Lung (tissue), 12 donors: ENCODE results near the gene GMPR2. TPM values are rescaled to one million over a fixed set of nuclear protein-coding genes. Genes with fewer than 3 reads are reported as not detected.
A peak's percentile ranks its signal among the peaks of the same experiment; 100 is the strongest.

Source experiments
- ATAC-seq: fragments of 200-7000 bp; cut with Tn5 transposase; one replicate; pipeline ENCODE4 v1.9.1; 2020; ENCODE audit warnings: moderate number of reproducible peaks; ENCODE audit not compliant: insufficient read depth, low FRiP score
- DNase-seq, 3 donors: peaks; one replicate each; pipeline ENCODE4 v3.0.0-alpha.2; 2013 to 2017
- H3K27ac ChIP-seq, 2 donors: one replicate each; pipeline ENCODE4 v1.5.1; 2013; ENCODE audit warnings: mild to moderate bottlenecking in 2 of 2, moderate library complexity in 2 of 2, control low read depth in 1 of 2, inconsistent platforms in 1 of 2, low read depth in 1 of 2, low read length in 1 of 2
- H3K27me3 ChIP-seq, 3 donors: one replicate each; pipeline ENCODE4 v1.5.1; 2013; ENCODE audit warnings: low read length in 2 of 3; ENCODE audit not compliant: control insufficient read depth in 3 of 3, insufficient read depth in 3 of 3
- H3K36me3 ChIP-seq, 4 donors: one replicate each; pipeline ENCODE4 v1.5.1; 2013; ENCODE audit warnings: low read length in 4 of 4, mild to moderate bottlenecking in 1 of 4, moderate library complexity in 1 of 4; ENCODE audit not compliant: control insufficient read depth in 4 of 4, insufficient read depth in 4 of 4
- H3K4me1 ChIP-seq, 5 donors: one replicate each; pipeline ENCODE4 v1.5.1; 2013; ENCODE audit warnings: low read length in 5 of 5, mild to moderate bottlenecking in 2 of 5, moderate library complexity in 1 of 5; ENCODE audit not compliant: control insufficient read depth in 5 of 5, insufficient read depth in 5 of 5
- H3K4me3 ChIP-seq: one replicate; pipeline ENCODE4 v1.5.1; 2013; ENCODE audit warnings: mild to moderate bottlenecking, control low read depth, moderate library complexity
- H3K9ac ChIP-seq, 2 donors: one replicate each; pipeline ENCODE4 v1.5.1; 2013; ENCODE audit warnings: low read length in 2 of 2, control low read depth in 1 of 2; ENCODE audit not compliant: insufficient read depth in 1 of 2
- H3K9me3 ChIP-seq, 4 donors: one replicate each; pipeline ENCODE4 v1.5.1; 2013; ENCODE audit warnings: low read length in 3 of 4, mild to moderate bottlenecking in 1 of 4, moderate library complexity in 1 of 4; ENCODE audit not compliant: control insufficient read depth in 4 of 4, insufficient read depth in 3 of 4
- WGBS, 2 donors: extraction: QIAGEN DNeasy Blood & Tissue Kit; methylation state at CpG; one replicate each; pipeline ENCODE4 v1.1.7; 2013; 5-methylcytosine and 5-hydroxymethylcytosine counted together
- polyA plus RNA-seq, 2 donors: library from polyadenylated mRNA; stranded (reverse); fragments of 200-250 nt; gene quantifications; one replicate each; pipeline ENCODE4 v1.2.1, GENCODE V29; 2013
- total RNA-seq, 2 donors: library from RNA; depleted of rRNA in 1 of 2; stranded (reverse); fragments of >200 nt in 1 of 2; gene quantifications; one replicate each; pipeline ENCODE4 v1.2.1, GENCODE V29; 2014 to 2021
- TF ChIP-seq, protein P1 (sequence below): IDR thresholded peaks from 2 replicates; pipeline ENCODE4 v1.5.1; 2012; ENCODE audit warnings: mild to moderate bottlenecking; ENCODE audit errors: control extremely low read depth, extremely low read depth
- donor health status: control.
- donor health status: control.
- donor health status: Bipolar disorder and iron deficiency.
- donor health status: healthy.
- donor health status: DM: yes; HTN: yes; CAD: no.

GMPR2 gene
- total and polyA plus RNA-seq, 4 donors = 42.9 to 71.1 (median 63.1) TPM

- WGBS, 2 donors = 94 to 97% methylated on average over 10 of the region's 10 CpGs
- H3K36me3 ChIP-seq = peaks cover 10 to 34% (median 23%) of the 10 kb centered on the region in 4 donors
- DNase-seq = no peak
These were observed 42.3 kb upstream of the GMPR2 start for GRCh38 chr14:24190416-24190815.

DNA sequence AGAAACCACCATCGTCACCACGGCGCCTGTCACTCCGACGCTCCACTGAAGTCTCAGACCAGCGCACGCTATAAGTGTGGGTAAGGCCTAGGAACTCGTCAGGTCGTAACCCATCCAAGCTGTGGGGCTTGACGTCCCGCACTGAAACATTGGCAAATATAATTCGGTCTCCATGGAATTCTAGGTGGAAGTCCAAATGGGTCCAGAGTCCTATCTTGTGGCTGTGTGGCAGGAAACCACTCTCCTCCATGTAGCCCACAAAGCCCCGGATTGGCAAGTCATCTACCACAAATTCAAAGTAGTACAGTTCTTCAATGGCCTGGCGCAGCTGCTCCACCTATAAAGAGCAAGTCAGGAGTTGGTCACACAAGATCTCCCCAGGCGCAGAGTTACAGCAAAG is 39.8 kb upstream of the GMPR2 start:
- ATAC-seq = no peak
- no peak for DNase-seq
- WGBS, 2 donors = 90 to 95% methylated on average over 15 of the region's 15 CpGs
- H3K9ac ChIP-seq = no peak overlapping the region
- TF ChIP-seq, protein P1, sequence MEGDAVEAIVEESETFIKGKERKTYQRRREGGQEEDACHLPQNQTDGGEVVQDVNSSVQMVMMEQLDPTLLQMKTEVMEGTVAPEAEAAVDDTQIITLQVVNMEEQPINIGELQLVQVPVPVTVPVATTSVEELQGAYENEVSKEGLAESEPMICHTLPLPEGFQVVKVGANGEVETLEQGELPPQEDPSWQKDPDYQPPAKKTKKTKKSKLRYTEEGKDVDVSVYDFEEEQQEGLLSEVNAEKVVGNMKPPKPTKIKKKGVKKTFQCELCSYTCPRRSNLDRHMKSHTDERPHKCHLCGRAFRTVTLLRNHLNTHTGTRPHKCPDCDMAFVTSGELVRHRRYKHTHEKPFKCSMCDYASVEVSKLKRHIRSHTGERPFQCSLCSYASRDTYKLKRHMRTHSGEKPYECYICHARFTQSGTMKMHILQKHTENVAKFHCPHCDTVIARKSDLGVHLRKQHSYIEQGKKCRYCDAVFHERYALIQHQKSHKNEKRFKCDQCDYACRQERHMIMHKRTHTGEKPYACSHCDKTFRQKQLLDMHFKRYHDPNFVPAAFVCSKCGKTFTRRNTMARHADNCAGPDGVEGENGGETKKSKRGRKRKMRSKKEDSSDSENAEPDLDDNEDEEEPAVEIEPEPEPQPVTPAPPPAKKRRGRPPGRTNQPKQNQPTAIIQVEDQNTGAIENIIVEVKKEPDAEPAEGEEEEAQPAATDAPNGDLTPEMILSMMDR = no peak
- H3K4me1 ChIP-seq = peaks cover 0 to 25% (median 8%) of the 10 kb centered on the region in 5 donors
- H3K36me3 ChIP-seq = peaks cover 5 to 18% (median 13%) of the 10 kb centered on the region in 4 donors
- no peak overlapping the region for H3K4me3 ChIP-seq
- H3K27me3 ChIP-seq = no peaks in the 10 kb centered on the region
- no peak overlapping the region for H3K27ac ChIP-seq
- H3K9me3 ChIP-seq = no peaks in the 10 kb centered on the region

More at GRCh38 chr14:24190416-24190815, 42.3 kb upstream of the GMPR2 start:
- no peak overlapping the region for H3K9ac ChIP-seq
- no peak overlapping the region for H3K4me3 ChIP-seq
- H3K4me1 ChIP-seq = peaks cover 0 to 18% (median 9%) of the 10 kb centered on the region in 5 donors
- no peaks in the 10 kb centered on the region for H3K27me3 ChIP-seq
- TF ChIP-seq, protein P1 = no peak
- no peak for ATAC-seq
- H3K9me3 ChIP-seq = no peaks in the 10 kb centered on the region
- H3K27ac ChIP-seq = no peak overlapping the region

DNA sequence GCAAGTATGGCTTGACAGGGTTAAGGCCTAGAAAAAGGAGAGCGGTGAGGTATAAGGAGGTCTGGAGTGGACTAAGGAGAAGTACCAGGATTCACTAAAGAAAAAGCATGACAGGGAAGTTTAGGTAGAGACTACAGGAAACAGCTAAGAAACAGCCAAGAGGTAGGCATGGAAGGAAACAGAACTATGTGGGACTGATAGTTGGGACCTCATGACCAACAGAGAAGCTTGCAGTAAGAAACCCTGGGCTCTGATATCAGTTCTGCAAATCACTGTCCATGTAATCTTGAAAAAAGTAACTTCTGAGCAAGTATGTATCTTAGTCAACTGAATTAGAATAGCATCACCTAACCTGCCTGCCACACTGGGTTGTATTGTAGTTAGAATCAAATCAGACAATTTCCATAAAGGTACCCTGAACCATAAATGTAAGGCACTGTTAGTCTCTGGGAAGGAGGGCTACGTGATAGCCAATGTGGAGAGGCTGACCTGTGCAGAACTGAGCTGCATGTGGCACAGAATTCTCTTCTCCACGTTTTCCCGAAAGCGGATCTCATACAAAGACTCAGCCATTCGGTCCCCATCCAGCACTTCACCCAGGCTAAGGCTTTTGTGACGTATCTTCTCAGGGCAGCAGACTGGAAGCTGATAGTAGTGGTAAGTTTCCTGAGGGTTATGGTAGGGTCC is 38.4 kb upstream of the GMPR2 start:
- H3K36me3 ChIP-seq = peaks cover 5 to 18% (median 13%) of the 10 kb centered on the region in 4 donors
- H3K9me3 ChIP-seq = no peaks in the 10 kb centered on the region
- no peak for ATAC-seq
- H3K9ac ChIP-seq = peak overlapping the region; percentile 72 to 94
- TF ChIP-seq, protein P1 = no peak
- WGBS, 2 donors = 88 to 90% methylated on average over 7 of the region's 7 CpGs
- H3K4me1 ChIP-seq = peaks cover 0 to 23% (median 8%) of the 10 kb centered on the region in 5 donors
- H3K27me3 ChIP-seq = no peaks in the 10 kb centered on the region
- H3K4me3 ChIP-seq = peak overlapping the region; percentile 53
- no peak for DNase-seq
- H3K27ac ChIP-seq = peak overlapping the region in 1 of 2 donors; percentile 98
